ENCODE results near the gene GSTM3. TPM values are rescaled to one million over a fixed set of nuclear protein-coding genes. Genes with fewer than 3 reads are reported as not detected.

GSTM3 gene
- total and polyA plus RNA-seq, 2 of the 13 experiments (the other 11 are each of a cell fraction or from before 2014, with no cell fraction given), result 127 to 142 TPM

GRCh38 chr1:109739738-109740614, 862 bp downstream of the GSTM3 start (continued):
- TF ChIP-seq ZBTB20 (CRISPR knock-in tag; IDR thresholded peaks at IDR 0.05; ENCODE audit: borderline replicate concordance, low read depth), result no peak
- TF ChIP-seq SALL1 (CRISPR knock-in tag; IDR thresholded peaks at IDR 0.05), result peak; percentile 45; the same call in 1 of the 2 replicates
- peak; percentile 75 for TF ChIP-seq ZNF407 (CRISPR knock-in tag; IDR thresholded peaks at IDR 0.05; ENCODE audit: not compliant biosample characterization)
- no peak for TF ChIP-seq JDP2 (CRISPR knock-in tag; IDR thresholded peaks at IDR 0.05; ENCODE audit: borderline replicate concordance)
- TF ChIP-seq ATF1 (CRISPR knock-in tag; IDR thresholded peaks at IDR 0.05), result no peak
- TF ChIP-seq ZBTB40 (IDR thresholded peaks at IDR 0.05), result no peak
- peak; percentile 55 for TF ChIP-seq ZBTB40 (CRISPR knock-in tag; IDR thresholded peaks at IDR 0.05)
- no peak for TF ChIP-seq MBNL3 (CRISPR knock-in tag; conservative IDR thresholded peaks at IDR 0.05)
- TF ChIP-seq HOXD1 (CRISPR knock-in tag; IDR thresholded peaks at IDR 0.05), result no peak

All from HepG2 (cell line).